AG04450 (cell line): Measurements from ENCODE around the gene IL31. TPM values are rescaled to one million over a fixed set of nuclear protein-coding genes. Genes with fewer than 3 reads are reported as not detected.

Experiments
- CTCF ChIA-PET: fragments of 300-600, 350-600 bp; formaldehyde crosslinking; extraction: SDS; loops from one replicate; lab custom pipeline; 2022; ENCODE audit warnings: antibody characterized with exemption, inconsistent platforms; lab: Charles Lee
- POLR2A ChIA-PET: fragments of 350-600 bp; formaldehyde crosslinking; extraction: SDS; loops from one replicate; lab custom pipeline; 2021; ENCODE audit warnings: antibody characterized with exemption, inconsistent platforms; lab: Yijun Ruan, JAX
- DNase-seq: peaks from one replicate; pipeline ENCODE4 v3.0.0-alpha.2; 2011; ENCODE audit warnings: low read depth, low spot score
- H3K27ac ChIP-seq: one replicate; pipeline ENCODE4 v1.5.1; 2012; ENCODE audit warnings: low read depth, low read length, control low read depth
- H3K27me3 ChIP-seq: one replicate; pipeline ENCODE4 v1.6.0; 2012; ENCODE audit warnings: low read length; ENCODE audit not compliant: control insufficient read depth, insufficient read depth
- H3K4me3 ChIP-seq: 2 replicates; pipeline ENCODE4 v1.5.1; 2011; ENCODE audit warnings: mild to moderate bottlenecking, low read depth, low read length, control low read depth
- H3K9me3 ChIP-seq: 2 replicates; pipeline ENCODE4 v1.5.1; 2012; ENCODE audit warnings: low read length; ENCODE audit not compliant: control insufficient read depth, insufficient read depth
- CTCF ChIP-seq: IDR thresholded peaks from 2 replicates; pipeline ENCODE4 v1.5.1; 2011; ENCODE audit warnings: low read depth, low read length, control low read depth, inconsistent platforms
- polyA plus RNA-seq: library from polyadenylated mRNA; depleted of rRNA; stranded (reverse); fragments of >200 nt; gene quantifications from 2 replicates; pipeline ENCODE4 v1.2.3, GENCODE V29; 2011

The IL31 gene
- polyA plus RNA-seq, 1 experiment: not detected

- TF ChIP-seq CTCF: no peak
- ChIA-PET POLR2A (no interaction called here), CTCF (no interaction called here)
- H3K9me3 ChIP-seq: no peaks in the 10 kb centered on the region; the same call in 1 of the 2 replicates
- no peak for DNase-seq
- no peak overlapping the region for H3K27ac ChIP-seq
- H3K27me3 ChIP-seq: peaks cover 10% of the 10 kb centered on the region
- no peak overlapping the region for H3K4me3 ChIP-seq
Observed at GRCh38 chr12:122207391-122207790, 33.4 kb upstream of the IL31 start.

GRCh38 chr12:122206976-122207375 is 33.0 kb upstream of the IL31 start:
- H3K27me3 ChIP-seq: peaks cover 10% of the 10 kb centered on the region
- DNase-seq: no peak
- POLR2A ChIA-PET: no interaction called here

GRCh38 chr12:122206111-122206881 is 32.3 kb upstream of the IL31 start:
- no peak overlapping the region for H3K4me3 ChIP-seq
- CTCF ChIA-PET: no interaction called here
- no peak overlapping the region for H3K27ac ChIP-seq
- peaks cover 10% of the 10 kb centered on the region for H3K27me3 ChIP-seq
- H3K9me3 ChIP-seq: no peaks in the 10 kb centered on the region; the same call in 1 of the 2 replicates
- POLR2A ChIA-PET: interaction anchor here (0.6 to 0.8 kb wide), 3 partner anchors 13 to 20 kb away, joined by 3 to 4 read pairs (median 3); partner anchors contain the start of gene DIABLO
- no peak for DNase-seq
- no peak for TF ChIP-seq CTCF

More at GRCh38 chr12:122206976-122207375, 33.0 kb upstream of the IL31 start:
- Histone ChIP-seq H3K27ac (no peak overlapping the region), H3K4me3 (no peak overlapping the region), H3K9me3 (no peaks in the 10 kb centered on the region; the same call in 1 of the 2 replicates)
- CTCF ChIA-PET: no interaction called here
- no peak for TF ChIP-seq CTCF

DNA sequence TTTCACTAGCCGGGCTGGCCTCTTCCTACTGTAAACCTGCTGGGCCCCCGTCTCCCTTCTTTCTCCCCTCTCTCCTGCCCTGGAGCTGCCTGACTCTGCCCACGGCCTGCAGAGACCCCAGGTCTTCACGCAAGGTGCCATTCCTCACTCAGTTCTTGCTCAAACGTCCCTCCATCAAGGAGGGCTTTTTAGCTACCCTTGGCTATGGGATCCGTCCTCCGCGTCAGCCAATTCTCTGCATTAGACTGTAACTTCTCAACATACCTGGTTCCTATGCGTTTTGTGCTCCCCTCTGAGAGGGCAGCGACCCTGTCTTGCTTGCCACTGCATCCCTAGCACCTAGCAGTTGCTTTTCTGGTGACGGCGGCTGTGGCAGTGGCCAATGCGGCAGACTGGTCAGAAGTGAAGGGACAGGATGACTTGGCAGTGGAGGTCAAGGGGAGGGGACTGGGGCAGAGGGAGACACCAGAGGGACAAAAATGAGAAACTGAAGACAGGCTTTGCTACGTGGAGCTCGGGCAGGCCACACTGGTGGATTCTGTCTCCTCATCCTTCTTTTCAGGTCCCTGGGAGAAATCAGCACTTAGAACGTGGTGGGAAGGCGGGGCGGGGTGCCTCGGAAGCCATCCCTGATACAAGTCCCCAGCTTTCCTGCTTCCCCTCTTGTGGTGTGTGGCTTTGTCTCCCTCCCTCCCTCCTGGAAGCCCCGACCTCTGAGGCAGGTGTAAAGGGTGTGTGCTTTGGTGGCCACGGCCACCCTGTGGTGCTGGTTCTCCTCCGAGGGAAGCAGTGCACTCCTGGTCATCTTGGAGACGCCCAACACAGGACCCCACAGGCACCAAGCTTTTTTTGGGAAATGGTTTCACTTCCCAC is 31.3 kb upstream of the IL31 start:
- no peak for DNase-seq
- Histone ChIP-seq H3K9me3 (no peaks in the 10 kb centered on the region; the same call in 1 of the 2 replicates), H3K27ac (no peak overlapping the region), H3K4me3 (no peak overlapping the region), H3K27me3 (peaks cover 10% of the 10 kb centered on the region)
- TF ChIP-seq CTCF: no peak
- CTCF ChIA-PET: no interaction called here
- POLR2A ChIA-PET: interaction anchor here (0.5 to 0.8 kb wide), 5 partner anchors 9 to 185 kb away, joined by 3 to 4 read pairs (median 3); partner anchors contain the start of gene DIABLO
